Neural cell (in vitro differentiated cells): Measurements from ENCODE around the gene KCNMB2. TPM values are rescaled to one million over a fixed set of nuclear protein-coding genes. Genes with fewer than 3 reads are reported as not detected.

Source experiments
- H2AFZ ChIP-seq: fragments of 200-600, 300-800 bp; sonication (generic), shearing (Covaris generic); 2 replicates; pipeline ENCODE4 v1.6.0; 2014; ENCODE audit warnings: low read depth, mild to moderate bottlenecking, antibody characterized with exemption, low read length, moderate library complexity
- H3F3A ChIP-seq: fragments of 200-600 bp; shearing (Covaris generic); 2 replicates; pipeline ENCODE4 v1.6.1; 2016; ENCODE audit warnings: mild to moderate bottlenecking, moderate library complexity, mixed read lengths, antibody characterized with exemption, low read length; ENCODE audit not compliant: insufficient read depth, poor library complexity, severe bottlenecking
- H3K27ac ChIP-seq: fragments of 200-600, 300-800 bp; sonication (generic), shearing (Covaris generic); 2 replicates; pipeline ENCODE4 v1.5.1; 2014; ENCODE audit warnings: mild to moderate bottlenecking, low read length, moderate library complexity
- H3K27me3 ChIP-seq: fragments of 300-800, 200-600 bp; sonication (generic), shearing (Covaris generic); 2 replicates; pipeline ENCODE4 v1.6.0; 2014; ENCODE audit warnings: mild to moderate bottlenecking, low read depth, low read length, moderate library complexity; ENCODE audit not compliant: insufficient read depth
- H3K36me3 ChIP-seq: fragments of 300-800, 200-600 bp; sonication (generic), shearing (Covaris generic); 2 replicates; pipeline ENCODE4 v1.5.1; 2014; ENCODE audit warnings: mild to moderate bottlenecking, antibody characterized with exemption, low read length, moderate library complexity; ENCODE audit not compliant: insufficient read depth
- H3K4me2 ChIP-seq: fragments of 300-800, 200-600 bp; sonication (generic), shearing (Covaris generic); 2 replicates; pipeline ENCODE4 v1.6.0; 2014; ENCODE audit warnings: mild to moderate bottlenecking, low read length
- H3K4me3 ChIP-seq: fragments of 300-800, 200-600 bp; sonication (generic), shearing (Covaris generic); 2 replicates; pipeline ENCODE4 v1.5.1; 2014; ENCODE audit warnings: mild to moderate bottlenecking, low read length, moderate library complexity
- H3K79me2 ChIP-seq: fragments of 200-600 bp; shearing (Covaris generic); replicated peaks from 2 replicates; pipeline ENCODE4 v1.6.0; 2014; ENCODE audit warnings: mild to moderate bottlenecking, low read length, moderate library complexity; ENCODE audit not compliant: insufficient read depth
- H3K9ac ChIP-seq: fragments of 300-800, 200-600 bp; sonication (generic), shearing (Covaris generic); 2 replicates; pipeline ENCODE4 v1.6.1; 2016; ENCODE audit warnings: mild to moderate bottlenecking, low read length, mixed read lengths
- H3K9me2 ChIP-seq: fragments of 200-600 bp; shearing (Covaris generic); 2 replicates; pipeline ENCODE4 v1.6.1; 2016; ENCODE audit warnings: mild to moderate bottlenecking, low read length, mixed read lengths; ENCODE audit not compliant: insufficient read depth
- H3K9me3 ChIP-seq: fragments of 200-600, 300-800 bp; sonication (generic), shearing (Covaris generic); 2 replicates; pipeline ENCODE4 v1.6.1; 2016; ENCODE audit warnings: mild to moderate bottlenecking, mixed run types, low read length, moderate library complexity, mixed read lengths
- H4K20me1 ChIP-seq: fragments of 200-600 bp; shearing (Covaris generic); 2 replicates; pipeline ENCODE4 v1.6.1; 2016; ENCODE audit warnings: mild to moderate bottlenecking, mixed run types; ENCODE audit not compliant: insufficient read depth
- CTCF ChIP-seq: fragments of 450-650 bp; IDR thresholded peaks from 2 replicates; pipeline ENCODE4 v1.5.1; 2014; ENCODE audit warnings: antibody characterized with exemption, mild to moderate bottlenecking, moderate library complexity; ENCODE audit not compliant: poor library complexity, severe bottlenecking
- EP300 ChIP-seq: fragments of 450-650 bp; conservative IDR thresholded peaks from 2 replicates; pipeline ENCODE4 v1.6.1; 2014; ENCODE audit warnings: antibody characterized with exemption, mild to moderate bottlenecking, moderate library complexity; ENCODE audit not compliant: poor library complexity, severe bottlenecking
- EZH2 ChIP-seq: fragments of 200-600, 300-800 bp; shearing (Covaris generic), sonication (generic); IDR thresholded peaks from 2 replicates; pipeline ENCODE4 v1.6.1; 2014; ENCODE audit warnings: antibody characterized with exemption, low read length, borderline replicate concordance, mild to moderate bottlenecking; ENCODE audit not compliant: insufficient read depth, poor library complexity, severe bottlenecking
- MXI1 ChIP-seq: fragments of 450-650 bp; conservative IDR thresholded peaks from 2 replicates; pipeline ENCODE4 v1.6.1; 2014; ENCODE audit warnings: antibody characterized with exemption, mild to moderate bottlenecking; ENCODE audit not compliant: poor library complexity, severe bottlenecking
- POLR2AphosphoS5 ChIP-seq: IDR thresholded peaks from 2 replicates; pipeline ENCODE4 v1.6.1; 2012
- RAD21 ChIP-seq: fragments of 450-650 bp; conservative IDR thresholded peaks from 2 replicates; pipeline ENCODE4 v1.6.1; 2014; ENCODE audit warnings: antibody characterized with exemption, mild to moderate bottlenecking, moderate library complexity
- REST ChIP-seq: IDR thresholded peaks from 2 replicates; pipeline ENCODE4 v1.6.1; 2012; ENCODE audit warnings: borderline replicate concordance
- SMC3 ChIP-seq: fragments of 450-650 bp; conservative IDR thresholded peaks from 2 replicates; pipeline ENCODE4 v1.6.1; 2014; ENCODE audit warnings: antibody characterized with exemption, mild to moderate bottlenecking, moderate library complexity; ENCODE audit not compliant: poor library complexity
- TAF1 ChIP-seq: IDR thresholded peaks from 2 replicates; pipeline ENCODE4 v1.6.1; 2012; ENCODE audit warnings: low read depth
- polyA plus RNA-seq: library from polyadenylated mRNA; depleted of rRNA; stranded (reverse); fragments of >200 nt; gene quantifications from 2 replicates; pipeline ENCODE4 v1.2.3, GENCODE V29; 2014

The KCNMB2 gene
- polyA plus RNA-seq, 1 donor from 2014 or later: 0.93 TPM

- H3F3A ChIP-seq: no peaks in the 10 kb centered on the region
These were observed 232.0 kb downstream of the KCNMB2 start for GRCh38 chr3:178768072-178768864.

GRCh38 chr3:178771511-178771910, 235.3 kb downstream of the KCNMB2 start:
- no peaks in the 10 kb centered on the region for H4K20me1 ChIP-seq
- no peaks in the 10 kb centered on the region for H3K36me3 ChIP-seq
- no peaks in the 10 kb centered on the region for H3F3A ChIP-seq
- no peak overlapping the region for H2AFZ ChIP-seq
- H3K4me3 ChIP-seq: no peak overlapping the region
- H3K4me2 ChIP-seq: no peak overlapping the region
- no peaks in the 10 kb centered on the region for H3K27me3 ChIP-seq
- H3K9me2 ChIP-seq: no peaks in the 10 kb centered on the region
- no peak overlapping the region for H3K27ac ChIP-seq
- no peak overlapping the region for H3K9ac ChIP-seq
- H3K9me3 ChIP-seq: no peaks in the 10 kb centered on the region
- H3K79me2 ChIP-seq: no peaks in the 10 kb centered on the region
- TF ChIP-seq POLR2AphosphoS5 (no peak), RAD21 (no peak), MXI1 (no peak), SMC3 (no peak), REST (no peak), EP300 (no peak), EZH2 (no peak), TAF1 (no peak)

More at GRCh38 chr3:178768072-178768864, 232.0 kb downstream of the KCNMB2 start:
- H4K20me1 ChIP-seq: no peaks in the 10 kb centered on the region
- no peak overlapping the region for H3K4me3 ChIP-seq
- no peak overlapping the region for H3K27ac ChIP-seq
- no peak overlapping the region for H2AFZ ChIP-seq
- H3K9ac ChIP-seq: no peak overlapping the region
- no peaks in the 10 kb centered on the region for H3K36me3 ChIP-seq
- TF ChIP-seq CTCF (no peak), REST (no peak), TAF1 (no peak), POLR2AphosphoS5 (no peak), SMC3 (no peak), MXI1 (no peak), EZH2 (no peak), RAD21 (no peak), EP300 (no peak)
- no peak overlapping the region for H3K4me2 ChIP-seq
- H3K9me2 ChIP-seq: no peaks in the 10 kb centered on the region
- H3K27me3 ChIP-seq: no peaks in the 10 kb centered on the region
- H3K9me3 ChIP-seq: no peaks in the 10 kb centered on the region
- H3K79me2 ChIP-seq: no peaks in the 10 kb centered on the region
